Hepatocyte (in vitro differentiated cells): ENCODE measurements around the gene RASA3.

Experiments
- CTCF ChIP-seq: fragments of 200-600 bp; sonication (generic); IDR thresholded peaks from 2 replicates; pipeline ENCODE4 v1.5.1; 2016; ENCODE audit warnings: antibody characterized with exemption, mild to moderate bottlenecking; ENCODE audit not compliant: poor library complexity
- EZH2 ChIP-seq: fragments of 200-600 bp; sonication (generic); IDR thresholded peaks from 2 replicates; pipeline ENCODE4 v1.6.1; 2016; ENCODE audit warnings: antibody characterized with exemption, mild to moderate bottlenecking, borderline replicate concordance
- EZH2phosphoT487 ChIP-seq: fragments of 200-600 bp; sonication (generic); IDR thresholded peaks from one replicate; pipeline ENCODE4 v1.6.1; 2018; ENCODE audit warnings: antibody characterized with exemption, mild to moderate bottlenecking, low read depth, moderate library complexity; ENCODE audit not compliant: unreplicated experiment, severe bottlenecking

GRCh38 chr13:114080739-114081561, 51.5 kb downstream of the RASA3 start:
- TF ChIP-seq CTCF (no peak), EZH2 (no peak), EZH2phosphoT487 (no peak)
